ENCODE results near the gene EZR. TPM values are rescaled to one million over a fixed set of nuclear protein-coding genes. Genes with fewer than 3 reads are reported as not detected.

The EZR gene
- polyA plus RNA-seq, 2 of the 4 experiments (the other 2 are of a cell fraction) = 219 to 254 TPM

DNA sequence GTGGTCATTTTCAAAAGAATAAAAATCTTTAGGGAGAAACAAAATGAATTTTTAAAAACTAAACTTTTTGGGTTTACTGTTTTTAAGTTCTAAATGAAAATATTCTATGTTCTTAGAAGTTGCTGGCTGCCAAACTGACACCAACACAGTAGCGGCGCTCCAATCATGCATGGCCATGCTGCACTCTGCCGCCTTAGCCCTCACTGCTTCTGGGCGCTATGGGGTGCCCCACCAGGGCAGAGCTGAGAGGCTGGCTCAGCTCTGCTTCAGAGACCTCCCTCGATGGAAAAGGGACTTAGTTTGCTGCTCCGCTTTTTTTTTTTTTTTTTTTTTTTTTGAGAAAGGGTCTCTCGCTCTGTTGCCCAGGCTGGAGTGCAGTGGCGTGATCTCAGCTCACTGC, 20.9 kb downstream of the EZR start:
- peaks cover 98% of the 10 kb centered on the region for H3K4me1 ChIP-seq
- H3K9me3 ChIP-seq = no peaks in the 10 kb centered on the region
- DNase-seq (ENCODE audit: low read depth in 1 of 2, low spot score in 1 of 2) (no peak), FAIRE-seq (no peak), ATAC-seq (no peak)
- peak overlapping the region; percentile 61; the same call in 2 of the 3 replicates for H3K4me2 ChIP-seq
- peak overlapping the region in 1 of 2 experiments; percentile 51; a peak in 2 of 6 replicates for H3K27ac ChIP-seq
- ChIA-PET CTCF (interaction anchor here (3.3 kb wide), 1 partner anchor 14 kb away, joined by 20 read pairs; no protein-coding TSS in a partner anchor), POLR2A (no interaction called here)
- TF ChIP-seq FOXS1 (CRISPR knock-in tag; IDR thresholded peaks at IDR 0.05) (no peak), POLR2AphosphoS2 (conservative IDR thresholded peaks at IDR 0.05; ENCODE audit: low read length) (0 out of 2 replicates have a peak, but pooled peaks have one; percentile 2)
- no peak overlapping the region for H3K4me3 ChIP-seq
- WGBS (ENCODE audit: missing lambda C conversion rate) = 86% methylated on average over 8 of the region's 8 CpGs

DNA sequence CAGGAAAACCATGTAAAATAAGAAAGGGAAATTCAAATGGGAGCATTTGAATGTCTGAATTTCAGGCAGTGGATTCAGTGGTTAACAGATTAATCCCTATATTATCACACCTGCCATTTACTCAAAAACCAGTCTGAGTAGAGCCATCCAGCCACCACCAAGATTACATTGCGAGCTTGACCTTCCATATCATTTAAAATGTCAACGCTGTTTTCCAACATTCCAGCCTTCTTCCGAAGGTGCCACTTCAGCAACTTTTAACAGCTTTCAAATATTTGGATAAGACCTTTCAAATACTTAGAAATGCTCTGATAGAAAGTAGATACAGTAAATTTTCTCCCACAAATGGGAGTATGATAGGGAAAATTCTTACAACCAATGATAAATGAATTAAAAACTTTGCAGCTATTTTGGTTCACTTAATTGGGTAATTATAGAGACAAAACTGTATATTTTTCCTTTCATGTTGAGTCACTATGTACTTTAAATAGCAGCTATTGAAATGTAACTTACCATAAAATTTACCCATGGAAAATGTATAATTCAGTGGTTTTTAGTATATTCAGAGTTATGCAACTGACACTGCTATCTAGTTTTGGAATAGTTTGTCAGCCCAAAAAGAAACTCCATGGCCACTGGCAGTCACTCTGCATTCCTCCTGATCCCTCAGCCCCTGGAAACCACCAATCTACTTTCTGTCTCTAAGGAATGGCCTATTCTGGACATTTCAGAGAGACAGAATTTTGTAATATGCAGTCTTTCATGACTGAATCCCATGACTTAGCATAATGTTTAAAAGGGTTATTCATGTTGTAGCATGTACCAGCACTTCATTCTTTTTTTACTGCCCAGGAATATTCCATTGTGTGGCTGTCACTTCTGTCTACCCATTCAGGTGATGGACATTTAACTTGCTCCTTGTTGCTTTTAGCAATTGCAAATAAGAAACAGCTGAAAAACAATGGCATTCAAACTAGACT, 21.5 kb downstream of the EZR start:
- Histone ChIP-seq H3K9me3 (no peaks in the 10 kb centered on the region), H3K4me2 (peak overlapping the region; percentile 26), H3K27ac (peak overlapping the region in 1 of 2 experiments; percentile 51; a peak in 1 of 6 replicates), H3K4me3 (no peak overlapping the region), H3K4me1 (peaks cover 98% of the 10 kb centered on the region)
- FAIRE-seq = no peak
- 49% methylated on average over 3 of the region's 3 CpGs for WGBS (ENCODE audit: missing lambda C conversion rate)
- ATAC-seq = no peak
- TF ChIP-seq ZFP36 (IDR thresholded peaks at IDR 0.05; ENCODE audit: borderline replicate concordance, partially characterized antibody) = no peak
- TF ChIP-seq, protein P1, sequence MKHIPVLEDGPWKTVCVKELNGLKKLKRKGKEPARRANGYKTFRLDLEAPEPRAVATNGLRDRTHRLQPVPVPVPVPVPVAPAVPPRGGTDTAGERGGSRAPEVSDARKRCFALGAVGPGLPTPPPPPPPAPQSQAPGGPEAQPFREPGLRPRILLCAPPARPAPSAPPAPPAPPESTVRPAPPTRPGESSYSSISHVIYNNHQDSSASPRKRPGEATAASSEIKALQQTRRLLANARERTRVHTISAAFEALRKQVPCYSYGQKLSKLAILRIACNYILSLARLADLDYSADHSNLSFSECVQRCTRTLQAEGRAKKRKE (CRISPR knock-in tag; IDR thresholded peaks at IDR 0.05; ENCODE audit: low read depth) = no peak
- no peak for TF ChIP-seq RCOR1 (IDR thresholded peaks at IDR 0.05; ENCODE audit: low read depth, low read length)
- peak; percentile 39 for TF ChIP-seq MAFK (IDR thresholded peaks at IDR 0.05; ENCODE audit: partially characterized antibody)
- no peak for TF ChIP-seq EHF (CRISPR knock-in tag; IDR thresholded peaks at IDR 0.05)
- no peak for TF ChIP-seq KDM5A (IDR thresholded peaks at IDR 0.05)
- no peak for TF ChIP-seq CHD4 (IDR thresholded peaks at IDR 0.05; ENCODE audit: borderline replicate concordance)
- no peak for TF ChIP-seq NPAS2 (CRISPR knock-in tag; IDR thresholded peaks at IDR 0.05; ENCODE audit: borderline replicate concordance)
- TF ChIP-seq CBX2 (IDR thresholded peaks at IDR 0.05; ENCODE audit: borderline replicate concordance, low read depth) = no peak
- no peak for TF ChIP-seq SREBF2 (IDR thresholded peaks at IDR 0.05)
- no peak for TF ChIP-seq HOXB13 (CRISPR knock-in tag; IDR thresholded peaks at IDR 0.05; ENCODE audit: low read depth)
- no peak for TF ChIP-seq NFE2L2 (conservative IDR thresholded peaks at IDR 0.05; ENCODE audit: low read length)
- no peak for TF ChIP-seq RFX5 (IDR thresholded peaks at IDR 0.05)
- TF ChIP-seq HEYL (CRISPR knock-in tag; IDR thresholded peaks at IDR 0.05) = no peak
- 0 out of 2 replicates have a peak, but pooled peaks have one; percentile 49 for TF ChIP-seq POLR2AphosphoS2 (conservative IDR thresholded peaks at IDR 0.05; ENCODE audit: low read length)
- CTCF ChIA-PET = interaction anchor here (0.8 to 3.3 kb wide), 2 partner anchors 15 to 93 kb away, joined by 3 to 20 read pairs; no protein-coding TSS in a partner anchor
- DNase-seq (ENCODE audit: low read depth in 1 of 2, low spot score in 1 of 2) = no peak
- POLR2A ChIA-PET = no interaction called here

DNA sequence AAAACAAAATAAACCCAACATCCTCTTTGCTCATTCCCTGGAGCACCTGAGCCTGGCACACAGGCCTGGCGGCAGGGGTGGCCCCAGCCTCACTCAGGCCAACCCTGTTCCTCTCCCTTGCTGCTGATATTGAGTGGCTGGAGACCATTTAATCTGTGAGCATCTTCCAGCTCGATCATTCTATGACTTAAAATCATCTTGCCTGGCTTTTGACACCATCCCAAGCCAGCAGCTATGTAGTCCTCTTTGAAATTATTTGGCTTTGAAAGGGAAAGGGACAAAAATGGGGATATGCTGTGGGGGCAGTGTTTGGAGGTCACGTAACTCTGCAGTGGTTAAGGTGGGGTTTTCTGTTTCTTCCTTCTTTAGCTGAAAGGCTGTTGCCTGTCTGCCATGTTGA, 22.8 kb downstream of the EZR start:
- CTCF ChIA-PET = no interaction called here

More for the DNA sequence above, 22.8 kb downstream of the EZR start:
- Histone ChIP-seq H3K9me3 (no peaks in the 10 kb centered on the region), H3K27ac (no peak overlapping the region), H3K4me2 (no peak overlapping the region), H3K4me1 (peaks cover 97% of the 10 kb centered on the region), H3K4me3 (no peak overlapping the region)
- TF ChIP-seq GATA3 (IDR thresholded peaks at IDR 0.05; ENCODE audit: borderline replicate concordance) (no peak), FOXS1 (CRISPR knock-in tag; IDR thresholded peaks at IDR 0.05) (no peak), CHD4 (IDR thresholded peaks at IDR 0.05; ENCODE audit: borderline replicate concordance) (no peak), HDAC2 (IDR thresholded peaks at IDR 0.05) (no peak), JUNB (IDR thresholded peaks at IDR 0.05) (no peak), RARB (CRISPR knock-in tag; IDR thresholded peaks at IDR 0.05) (no peak), JUN (IDR thresholded peaks at IDR 0.05) (no peak), FOSB (CRISPR knock-in tag; IDR thresholded peaks at IDR 0.05) (no peak), KDM5A (IDR thresholded peaks at IDR 0.05) (no peak), HOXA7 (CRISPR knock-in tag; IDR thresholded peaks at IDR 0.05) (no peak), SMC3 (IDR thresholded peaks at IDR 0.05) (no peak), HOXB5 (CRISPR knock-in tag; IDR thresholded peaks at IDR 0.05) (no peak), POLR2A (IDR thresholded peaks at IDR 0.05; ENCODE audit: low read length) (no peak)
- TF ChIP-seq, protein P2, sequence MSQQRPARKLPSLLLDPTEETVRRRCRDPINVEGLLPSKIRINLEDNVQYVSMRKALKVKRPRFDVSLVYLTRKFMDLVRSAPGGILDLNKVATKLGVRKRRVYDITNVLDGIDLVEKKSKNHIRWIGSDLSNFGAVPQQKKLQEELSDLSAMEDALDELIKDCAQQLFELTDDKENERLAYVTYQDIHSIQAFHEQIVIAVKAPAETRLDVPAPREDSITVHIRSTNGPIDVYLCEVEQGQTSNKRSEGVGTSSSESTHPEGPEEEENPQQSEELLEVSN (IDR thresholded peaks at IDR 0.05; ENCODE audit: borderline replicate concordance, low read depth) = no peak
- ATAC-seq = no peak
- WGBS (ENCODE audit: missing lambda C conversion rate) = 66% methylated on average over 3 of the region's 3 CpGs
- no peak for FAIRE-seq
- POLR2A ChIA-PET = no interaction called here
- no peak for DNase-seq (ENCODE audit: low read depth in 1 of 2, low spot score in 1 of 2)

Data from A549 (cell line).